Endothelial cell of umbilical vein (primary cell): Measurements from ENCODE around the gene POLE2. TPM values are rescaled to one million over a fixed set of nuclear protein-coding genes. Genes with fewer than 3 reads are reported as not detected.
"Not testable (repeated sequence)": the region's sequence is repeated elsewhere in the genome, so short reads cannot be mapped to it uniquely, and the experiment has no call there.

Source experiments
- BruUV-seq: library from RNA; stranded (reverse); fragments of 400-500 nt; replicated peaks from 2 replicates; lab custom pipeline; 2021; lab: Mats Ljungman, UMichigan
- CTCF ChIA-PET: fragments of 300-600, 350-600 bp; sonication (Branson Sonifier 250); formaldehyde crosslinking; loops from one replicate; lab custom pipeline; 2021; ENCODE audit warnings: antibody characterized with exemption, inconsistent platforms; lab: Charles Lee
- POLR2A ChIA-PET: fragments of 300-600, 350-600 bp; sonication (Branson Sonifier 250); formaldehyde crosslinking; loops from one replicate; lab custom pipeline; 2021; ENCODE audit warnings: antibody characterized with exemption, inconsistent platforms; lab: Charles Lee
- DNase-seq: peaks from one replicate; pipeline ENCODE4 v3.0.0-alpha.2; 2011; ENCODE audit warnings: low read depth, low spot score
- FAIRE-seq: peaks from 2 replicates; lab custom pipeline; 2011; peaks lifted over from hg19 to GRCh38; lab: Jason Lieb, UNC
- H2AFZ ChIP-seq: 2 replicates; pipeline ENCODE4 v1.6.0; 2012; ENCODE audit warnings: low read depth, low read length, control low read depth, inconsistent platforms
- H3K27ac ChIP-seq: 2 replicates; pipeline ENCODE4 v1.5.1; 2011; ENCODE audit warnings: low read depth, mild to moderate bottlenecking, control low read depth, low read length, moderate library complexity; ENCODE audit not compliant: insufficient read depth
- H3K27me3 ChIP-seq, 2 experiments: 2 replicates each; pipeline versions ENCODE4 v1.6.0 to v1.6.1; 2011; ENCODE audit warnings: low read length in 2 of 2, mixed read lengths in 1 of 2; ENCODE audit not compliant: control insufficient read depth in 2 of 2, insufficient read depth in 2 of 2
- H3K36me3 ChIP-seq, 2 experiments: 2 replicates in 1 of 2; 3 replicates in 1 of 2; pipeline ENCODE4 v1.5.1; 2011; ENCODE audit warnings: low read length in 2 of 2, mild to moderate bottlenecking in 1 of 2, moderate library complexity in 1 of 2; ENCODE audit not compliant: control insufficient read depth in 2 of 2, insufficient read depth in 2 of 2; ENCODE audit errors: extremely low read depth in 1 of 2
- H3K4me1 ChIP-seq: 3 replicates; pipeline ENCODE4 v1.5.1; 2011; ENCODE audit warnings: mild to moderate bottlenecking, low read length; ENCODE audit not compliant: control insufficient read depth, insufficient read depth; ENCODE audit errors: extremely low read depth
- H3K4me2 ChIP-seq: 2 replicates; pipeline ENCODE4 v1.6.1; 2011; ENCODE audit warnings: low read length, control low read depth, mixed read lengths; ENCODE audit not compliant: insufficient read depth
- H3K4me3 ChIP-seq, 3 experiments: fragments of 200-600 bp in 1 of 3; sonication (generic), shearing (Covaris generic) in 1 of 3; replicated peaks in 1 of 3; 2 replicates each; pipeline ENCODE4 v1.5.1; 2011 to 2016; ENCODE audit warnings: control low read depth in 3 of 3, low read length in 3 of 3, mild to moderate bottlenecking in 2 of 3, inconsistent platforms in 1 of 3, low read depth in 1 of 3, moderate library complexity in 1 of 3; ENCODE audit not compliant: insufficient read depth in 1 of 3
- H3K79me2 ChIP-seq: 2 replicates; pipeline ENCODE4 v1.6.0; 2012; ENCODE audit warnings: low read length, inconsistent platforms; ENCODE audit not compliant: control insufficient read depth, insufficient read depth
- H3K9ac ChIP-seq: replicated peaks from 2 replicates; pipeline ENCODE3; 2011; ENCODE audit warnings: low read length, control low read depth; ENCODE audit not compliant: insufficient read depth; ENCODE audit errors: extremely low read depth
- H3K9me1 ChIP-seq: replicated peaks from 3 replicates; pipeline ENCODE4 v1.6.0; 2011; ENCODE audit warnings: mild to moderate bottlenecking, low read length; ENCODE audit not compliant: control insufficient read depth, insufficient read depth; ENCODE audit errors: extremely low read depth
- H3K9me3 ChIP-seq: replicated peaks from 2 replicates; pipeline ENCODE4 v1.5.1; 2012; ENCODE audit warnings: low read length, inconsistent platforms; ENCODE audit not compliant: control insufficient read depth, insufficient read depth
- H4K20me1 ChIP-seq: replicated peaks from 2 replicates; pipeline ENCODE3; 2011; ENCODE audit warnings: mild to moderate bottlenecking, low read length; ENCODE audit not compliant: control insufficient read depth, insufficient read depth; ENCODE audit errors: extremely low read depth
- EZH2 ChIP-seq: IDR thresholded peaks from 2 replicates; pipeline ENCODE4 v1.6.1; 2012; ENCODE audit warnings: borderline replicate concordance, low read depth, mild to moderate bottlenecking, moderate library complexity, low read length, inconsistent platforms; ENCODE audit not compliant: severe bottlenecking
- FOS ChIP-seq: IDR thresholded peaks from 2 replicates; pipeline ENCODE4 v1.6.1; 2011; ENCODE audit warnings: mild to moderate bottlenecking, low read length, moderate library complexity, borderline replicate concordance; ENCODE audit not compliant: insufficient read depth
- GATA2 ChIP-seq: IDR thresholded peaks from 2 replicates; pipeline ENCODE4 v1.7.0; 2011; ENCODE audit warnings: low read depth, mild to moderate bottlenecking, moderate library complexity, mixed read lengths, low read length; ENCODE audit not compliant: insufficient read length, insufficient read depth
- JUN ChIP-seq: IDR thresholded peaks from 2 replicates; pipeline ENCODE4 v1.6.1; 2011; ENCODE audit warnings: borderline replicate concordance, low read depth; ENCODE audit not compliant: insufficient read length, insufficient read depth
- MYC ChIP-seq: IDR thresholded peaks from one replicate; pipeline ENCODE4 v1.6.1; 2011; ENCODE audit warnings: mild to moderate bottlenecking, low read depth, low read length
- POLR2A ChIP-seq: IDR thresholded peaks from 2 replicates; pipeline ENCODE4 v1.6.1; 2012; ENCODE audit warnings: low read depth, mild to moderate bottlenecking, control low read depth, low read length
- POLR2AphosphoS5 ChIP-seq: IDR thresholded peaks from 2 replicates; pipeline ENCODE4 v1.6.1; 2012; ENCODE audit warnings: low read depth, mild to moderate bottlenecking, control low read depth, low read length, moderate library complexity; ENCODE audit not compliant: insufficient read depth
- dilution Hi-C: fragments of 300-500 bp; cut with MboI; formaldehyde crosslinking; loops from one replicate; pipeline ENCODE4 v1.15.0; 2019; ENCODE audit warnings: low sequenced_read_pairs; ENCODE audit not compliant: extremely low pct_ligation_motif_present
- intact Hi-C: fragments of 100-400 bp; cut with micrococcal nuclease; formaldehyde crosslinking; loops from one replicate; pipeline ENCODE4 v1.10.0; 2022
- polyA plus RNA-seq, 4 experiments: library from polyadenylated mRNA; depleted of rRNA in 3 of 4; stranded (reverse) in 3 of 4; unstranded in 1 of 4; fragments of >200 nt; gene quantifications; 2 replicates each; pipeline versions ENCODE4 v1.2.1 to v1.2.3, GENCODE V29; 2011 to 2012; ENCODE audit warnings: missing spikeins in 1 of 4
- total RNA-seq: library from RNA; stranded (reverse); gene quantifications from 2 replicates; pipeline ENCODE4 v1.2.3, GENCODE V29; 2021
- TF ChIP-seq, protein P1 (sequence below), 2 donors: IDR thresholded peaks; 1 replicate in 1 of 2; 2 replicates in 1 of 2; pipeline ENCODE4 v1.5.1; 2011; ENCODE audit warnings: low read length in 2 of 2, mild to moderate bottlenecking in 2 of 2, moderate library complexity in 2 of 2, control low read depth in 1 of 2, inconsistent platforms in 1 of 2, low read depth in 1 of 2; ENCODE audit not compliant: insufficient read depth in 1 of 2; ENCODE audit errors: extremely low read depth in 1 of 2
- TF ChIP-seq, protein P2 (sequence below): IDR thresholded peaks from 2 replicates; pipeline ENCODE4 v1.6.1; 2011; ENCODE audit not compliant: insufficient read depth, insufficient read length

POLE2 gene
- total and polyA plus RNA-seq, 2 donors (not counting 3 experiments of a cell fraction or from before 2014, with no cell fraction given): 12.5 to 16.4 TPM

DNA sequence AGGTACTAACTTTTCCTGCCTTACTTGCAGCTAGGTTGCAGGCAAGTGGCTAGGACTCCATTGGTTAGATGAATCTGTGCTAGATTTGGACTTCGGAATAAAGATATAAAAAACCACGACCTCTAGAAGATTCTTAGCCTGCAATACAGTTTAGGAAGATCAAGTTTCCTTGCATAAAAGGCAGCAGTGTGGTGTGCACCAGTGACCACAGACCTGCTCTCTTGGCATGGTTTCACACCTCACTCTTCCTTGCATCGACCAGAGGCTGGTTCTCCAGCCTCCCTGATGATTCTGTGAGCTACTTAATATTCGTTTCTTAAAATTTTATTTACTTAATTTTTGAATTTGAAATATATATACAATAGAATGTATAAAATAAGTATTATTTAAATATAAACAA lies 14.7 kb upstream of the POLE2 start:
- Histone ChIP-seq H3K9me3 (no peaks in the 10 kb centered on the region), H3K36me3 (no peaks in the 10 kb centered on the region), H3K4me1 (no peaks in the 10 kb centered on the region), H3K79me2 (no peaks in the 10 kb centered on the region), H3K27ac (no peak overlapping the region), H3K4me3 (no peak overlapping the region), H3K27me3 (no peaks in the 10 kb centered on the region), H3K9me1 (no peaks in the 10 kb centered on the region), H2AFZ (no peak overlapping the region), H3K9ac (no peak overlapping the region), H4K20me1 (no peaks in the 10 kb centered on the region), H3K4me2 (no peak overlapping the region)
- no TSS peak for BruUV-seq
- intact Hi-C loops (no loop called here), dilution Hi-C loops (no loop called here)
- FAIRE-seq (no peak), DNase-seq (no peak)
- TF ChIP-seq POLR2AphosphoS5 (no peak), MYC (no peak), EZH2 (no peak), POLR2A (no peak), FOS (no peak), JUN (no peak), GATA2 (no peak)
- TF ChIP-seq, protein P1, sequence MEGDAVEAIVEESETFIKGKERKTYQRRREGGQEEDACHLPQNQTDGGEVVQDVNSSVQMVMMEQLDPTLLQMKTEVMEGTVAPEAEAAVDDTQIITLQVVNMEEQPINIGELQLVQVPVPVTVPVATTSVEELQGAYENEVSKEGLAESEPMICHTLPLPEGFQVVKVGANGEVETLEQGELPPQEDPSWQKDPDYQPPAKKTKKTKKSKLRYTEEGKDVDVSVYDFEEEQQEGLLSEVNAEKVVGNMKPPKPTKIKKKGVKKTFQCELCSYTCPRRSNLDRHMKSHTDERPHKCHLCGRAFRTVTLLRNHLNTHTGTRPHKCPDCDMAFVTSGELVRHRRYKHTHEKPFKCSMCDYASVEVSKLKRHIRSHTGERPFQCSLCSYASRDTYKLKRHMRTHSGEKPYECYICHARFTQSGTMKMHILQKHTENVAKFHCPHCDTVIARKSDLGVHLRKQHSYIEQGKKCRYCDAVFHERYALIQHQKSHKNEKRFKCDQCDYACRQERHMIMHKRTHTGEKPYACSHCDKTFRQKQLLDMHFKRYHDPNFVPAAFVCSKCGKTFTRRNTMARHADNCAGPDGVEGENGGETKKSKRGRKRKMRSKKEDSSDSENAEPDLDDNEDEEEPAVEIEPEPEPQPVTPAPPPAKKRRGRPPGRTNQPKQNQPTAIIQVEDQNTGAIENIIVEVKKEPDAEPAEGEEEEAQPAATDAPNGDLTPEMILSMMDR (IDR thresholded peaks at IDR 0.05; ENCODE audit: extremely low read depth in 1 of 2, insufficient read depth in 1 of 2, low read depth in 1 of 2, low read length in 2 of 2): no peak
- TF ChIP-seq, protein P2, sequence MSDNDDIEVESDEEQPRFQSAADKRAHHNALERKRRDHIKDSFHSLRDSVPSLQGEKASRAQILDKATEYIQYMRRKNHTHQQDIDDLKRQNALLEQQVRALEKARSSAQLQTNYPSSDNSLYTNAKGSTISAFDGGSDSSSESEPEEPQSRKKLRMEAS: no peak
- CTCF ChIA-PET: no interaction called here
- POLR2A ChIA-PET: no interaction called here

DNA sequence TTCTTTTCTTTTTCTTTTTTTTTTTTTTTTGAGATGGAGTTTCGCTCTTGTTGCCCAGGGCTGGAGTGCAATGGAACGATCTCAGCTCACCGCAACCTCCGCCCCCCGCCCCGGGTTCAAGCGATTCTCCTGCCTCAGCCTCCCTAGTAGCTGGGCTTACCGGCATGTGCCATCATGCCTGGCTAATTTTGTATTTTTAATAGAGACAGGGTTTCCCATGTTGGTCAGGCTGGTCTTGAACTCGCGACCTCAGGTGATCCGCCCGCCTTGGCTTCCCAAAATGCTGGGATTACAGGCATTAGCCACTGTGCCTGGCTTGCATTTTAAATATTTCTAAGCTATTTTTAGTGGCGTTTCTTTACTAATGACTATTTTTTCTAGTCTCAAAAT lies 5.7 kb upstream of the POLE2 start:
- H3K9me3 ChIP-seq, BruUV-seq, H3K4me1 ChIP-seq, FAIRE-seq, H3K27ac ChIP-seq, H3K36me3 ChIP-seq, H4K20me1 ChIP-seq, dilution Hi-C loops, DNase-seq, H3K79me2 ChIP-seq, H3K27me3 ChIP-seq, POLR2A ChIA-PET, H3K9me1 ChIP-seq: not testable (repeated sequence)
- Histone ChIP-seq H3K4me3 (peak overlapping the region; percentile 48 to 91 (median 72)), H3K4me2 (peak overlapping the region; percentile 18), H2AFZ (peak overlapping the region; percentile 38), H3K9ac (peak overlapping the region; percentile 71)
- CTCF ChIA-PET: interaction anchor here (2.3 kb wide), 1 partner anchor 61 kb away, joined by 14 read pairs; no protein-coding TSS in a partner anchor
- intact Hi-C loops: loop anchor here (2.0 kb wide), 3 partner anchors 59 to 107 kb away; partner anchors contain the start of genes DNAAF2 and RPS29
